Neutrophil (primary cell): ENCODE data around the gene ZNF689.
"Not testable (repeated sequence)": the region's sequence is repeated elsewhere in the genome, so short reads cannot be mapped to it uniquely, and the experiment has no call there.

ENCODE experiments used
- H3K27ac ChIP-seq: fragments of 200-600 bp; sonication (generic); 2 replicates; pipeline ENCODE4 v1.5.1; 2016; ENCODE audit warnings: mild to moderate bottlenecking, moderate library complexity
- H3K27me3 ChIP-seq: fragments of 200-600 bp; sonication (generic); 2 replicates; pipeline ENCODE4 v1.6.0; 2016; ENCODE audit warnings: mild to moderate bottlenecking
- H3K36me3 ChIP-seq: fragments of 200-600 bp; sonication (generic); 2 replicates; pipeline ENCODE4 v1.5.1; 2017
- H3K4me1 ChIP-seq, 2 experiments: fragments of 200-600 bp in 1 of 2; sonication (generic) in 1 of 2; 1 replicate in 1 of 2; 2 replicates in 1 of 2; pipeline versions ENCODE4 v1.5.1 to v1.6.1; 2013 to 2016; ENCODE audit warnings: low read depth in 1 of 2, low read length in 1 of 2, mild to moderate bottlenecking in 1 of 2, moderate library complexity in 1 of 2; ENCODE audit not compliant: control insufficient read depth in 1 of 2, insufficient read depth in 1 of 2
- H3K4me3 ChIP-seq, 2 experiments: fragments of 200-600 bp in 1 of 2; sonication (generic) in 1 of 2; 1 replicate in 1 of 2; 2 replicates in 1 of 2; pipeline ENCODE4 v1.5.1; 2013 to 2016; ENCODE audit warnings: low read depth in 1 of 2, low read length in 1 of 2, mild to moderate bottlenecking in 1 of 2, moderate library complexity in 1 of 2
- H3K9me3 ChIP-seq: fragments of 200-600 bp; sonication (generic); 2 replicates; pipeline ENCODE4 v1.5.1; 2016
- TF ChIP-seq, protein P1 (sequence below): fragments of 200-600 bp; sonication (generic); IDR thresholded peaks from 2 replicates; pipeline ENCODE4 v1.5.1; 2016; ENCODE audit warnings: antibody characterized with exemption

The ZNF689 gene

DNA sequence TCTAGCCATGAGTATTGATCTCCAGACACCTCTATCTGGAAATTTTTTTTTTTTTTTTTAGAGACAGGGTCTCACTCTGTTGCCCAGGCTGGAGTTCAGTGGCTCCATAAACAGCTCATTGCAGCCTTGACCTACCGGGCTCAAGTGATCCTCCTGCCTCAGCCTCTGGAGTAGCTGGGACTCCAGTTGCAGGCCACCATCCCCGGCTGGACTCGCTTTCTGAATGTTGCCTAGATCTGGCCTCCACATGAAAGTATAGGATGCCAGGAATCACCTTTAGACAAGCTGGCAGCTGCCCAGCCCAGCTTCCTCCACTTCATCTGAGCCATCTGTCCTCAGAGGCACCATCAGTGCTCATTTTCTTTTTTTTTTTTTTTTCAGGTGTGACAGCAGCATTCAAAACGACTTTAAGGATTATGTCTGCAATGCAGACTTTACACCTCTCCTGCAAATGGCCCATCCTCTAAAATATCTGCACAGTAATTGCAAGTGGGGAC is 34.2 kb upstream of the ZNF689 start:
- Histone ChIP-seq H3K27me3 (no peaks in the 10 kb centered on the region), H3K9me3 (no peaks in the 10 kb centered on the region), H3K27ac (no peak overlapping the region), H3K36me3 (no peaks in the 10 kb centered on the region), H3K4me1 (peaks cover under 1 to 1% of the 10 kb centered on the region in 2 experiments), H3K4me3 (no peak overlapping the region)
- TF ChIP-seq, protein P1, sequence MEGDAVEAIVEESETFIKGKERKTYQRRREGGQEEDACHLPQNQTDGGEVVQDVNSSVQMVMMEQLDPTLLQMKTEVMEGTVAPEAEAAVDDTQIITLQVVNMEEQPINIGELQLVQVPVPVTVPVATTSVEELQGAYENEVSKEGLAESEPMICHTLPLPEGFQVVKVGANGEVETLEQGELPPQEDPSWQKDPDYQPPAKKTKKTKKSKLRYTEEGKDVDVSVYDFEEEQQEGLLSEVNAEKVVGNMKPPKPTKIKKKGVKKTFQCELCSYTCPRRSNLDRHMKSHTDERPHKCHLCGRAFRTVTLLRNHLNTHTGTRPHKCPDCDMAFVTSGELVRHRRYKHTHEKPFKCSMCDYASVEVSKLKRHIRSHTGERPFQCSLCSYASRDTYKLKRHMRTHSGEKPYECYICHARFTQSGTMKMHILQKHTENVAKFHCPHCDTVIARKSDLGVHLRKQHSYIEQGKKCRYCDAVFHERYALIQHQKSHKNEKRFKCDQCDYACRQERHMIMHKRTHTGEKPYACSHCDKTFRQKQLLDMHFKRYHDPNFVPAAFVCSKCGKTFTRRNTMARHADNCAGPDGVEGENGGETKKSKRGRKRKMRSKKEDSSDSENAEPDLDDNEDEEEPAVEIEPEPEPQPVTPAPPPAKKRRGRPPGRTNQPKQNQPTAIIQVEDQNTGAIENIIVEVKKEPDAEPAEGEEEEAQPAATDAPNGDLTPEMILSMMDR = no peak

DNA sequence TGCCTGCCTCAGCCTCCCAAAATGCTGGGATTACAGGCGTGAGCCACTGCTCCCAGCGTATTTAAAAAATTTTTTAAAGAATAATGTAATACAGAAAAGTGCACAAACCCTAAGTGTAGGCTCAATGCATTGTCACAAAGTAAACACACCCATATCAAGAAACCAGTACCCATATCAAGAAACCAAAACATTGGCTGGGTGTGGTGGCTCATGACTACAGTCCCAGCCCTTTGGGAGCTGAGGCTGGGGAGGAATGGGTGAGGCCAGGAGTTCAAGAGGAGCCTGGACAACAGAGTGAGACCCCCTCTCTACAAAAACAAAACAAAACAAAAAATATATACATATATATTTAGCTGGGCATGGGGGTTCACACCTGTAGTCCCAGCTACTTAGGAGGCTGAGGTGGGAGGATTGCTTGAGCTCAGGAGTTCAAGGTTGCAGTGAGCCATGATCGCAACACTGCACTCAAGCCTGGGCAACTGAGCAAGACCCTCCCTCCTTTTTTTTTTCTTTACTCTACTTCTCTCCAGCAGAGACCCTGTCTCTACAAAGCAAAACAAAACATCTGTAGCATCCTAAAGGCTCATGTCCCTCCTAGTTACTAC is 31.3 kb upstream of the ZNF689 start:
- no peak overlapping the region for H3K27ac ChIP-seq
- no peak overlapping the region for H3K4me3 ChIP-seq
- no peaks in the 10 kb centered on the region for H3K36me3 ChIP-seq
- no peaks in the 10 kb centered on the region for H3K9me3 ChIP-seq
- H3K27me3 ChIP-seq = no peaks in the 10 kb centered on the region
- H3K4me1 ChIP-seq = no peaks in the 10 kb centered on the region
- TF ChIP-seq, protein P1 = no peak

DNA sequence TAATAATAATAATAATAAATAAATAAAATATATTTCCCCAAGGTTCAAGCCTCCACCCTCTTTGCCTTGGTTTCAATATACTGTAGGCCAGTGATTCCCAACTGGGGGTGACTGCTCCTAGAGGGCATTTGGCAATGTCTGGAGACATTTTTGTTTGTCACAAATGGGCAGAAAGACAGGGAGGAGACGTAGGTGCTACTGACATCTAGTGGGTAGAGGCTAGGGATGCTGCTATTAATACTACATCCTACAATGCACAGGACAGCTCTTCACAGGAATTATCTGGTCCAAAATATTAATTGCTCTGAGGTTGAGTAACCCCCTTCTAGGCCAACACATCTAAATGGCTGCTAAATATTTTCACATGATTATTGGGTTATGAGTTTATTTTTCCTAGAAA is 27.8 kb upstream of the ZNF689 start:
- H3K27ac ChIP-seq = no peak overlapping the region
- TF ChIP-seq, protein P1 = no peak
- H3K4me1 ChIP-seq = peaks cover 8 to 12% of the 10 kb centered on the region in 2 experiments
- H3K27me3 ChIP-seq = no peaks in the 10 kb centered on the region
- no peak overlapping the region for H3K4me3 ChIP-seq
- no peaks in the 10 kb centered on the region for H3K36me3 ChIP-seq
- no peaks in the 10 kb centered on the region for H3K9me3 ChIP-seq

DNA sequence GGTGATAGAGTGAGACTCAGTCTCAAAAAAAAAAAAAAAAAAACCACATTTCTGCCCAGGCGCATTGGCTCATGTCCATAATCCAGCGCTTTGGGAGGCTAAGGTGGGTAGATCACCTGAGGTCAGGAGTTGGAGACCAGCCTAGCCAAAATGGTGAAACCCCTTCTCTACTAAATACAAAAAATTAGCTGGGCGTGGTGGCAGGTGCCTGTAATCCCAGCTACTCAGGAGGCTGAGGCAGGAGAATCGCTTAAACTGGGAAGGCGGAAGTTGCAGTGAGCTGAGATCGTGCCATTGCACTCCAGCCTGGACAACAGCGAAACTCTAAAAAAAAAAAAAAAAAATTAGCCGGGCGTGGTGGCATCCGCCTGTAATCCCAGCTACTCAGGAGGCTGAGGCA is 26.9 kb upstream of the ZNF689 start:
- not testable (repeated sequence) for H3K9me3 ChIP-seq, H3K27me3 ChIP-seq, H3K4me3 ChIP-seq, H3K27ac ChIP-seq, H3K36me3 ChIP-seq
- H3K4me1 ChIP-seq = peaks cover 8 to 12% of the 10 kb centered on the region in 2 experiments

DNA sequence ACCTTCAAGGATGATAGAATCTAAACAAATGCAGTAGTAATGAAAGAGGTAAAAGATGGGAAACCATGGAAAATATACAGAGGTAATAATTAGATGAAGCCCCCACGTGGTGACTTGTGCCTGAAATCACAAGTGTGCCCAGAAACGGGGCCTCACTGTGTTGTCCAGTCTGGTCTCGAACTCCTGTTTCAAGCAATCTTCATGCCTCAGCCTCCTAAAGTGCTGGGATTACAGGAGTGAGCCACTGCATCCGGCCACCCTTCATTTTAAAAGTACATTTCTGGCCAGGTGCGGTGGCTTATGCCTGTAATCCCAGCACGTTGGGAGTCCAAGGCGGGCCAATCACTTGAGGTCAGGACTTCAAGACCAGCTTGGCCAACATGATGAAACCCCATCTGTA is 26.4 kb upstream of the ZNF689 start:
- H3K36me3 ChIP-seq = no peaks in the 10 kb centered on the region
- no peaks in the 10 kb centered on the region for H3K27me3 ChIP-seq
- H3K4me1 ChIP-seq = peaks cover 8 to 12% of the 10 kb centered on the region in 2 experiments
- H3K9me3 ChIP-seq = no peaks in the 10 kb centered on the region
- no peak overlapping the region for H3K4me3 ChIP-seq
- H3K27ac ChIP-seq = no peak overlapping the region
- TF ChIP-seq, protein P1 = no peak

DNA sequence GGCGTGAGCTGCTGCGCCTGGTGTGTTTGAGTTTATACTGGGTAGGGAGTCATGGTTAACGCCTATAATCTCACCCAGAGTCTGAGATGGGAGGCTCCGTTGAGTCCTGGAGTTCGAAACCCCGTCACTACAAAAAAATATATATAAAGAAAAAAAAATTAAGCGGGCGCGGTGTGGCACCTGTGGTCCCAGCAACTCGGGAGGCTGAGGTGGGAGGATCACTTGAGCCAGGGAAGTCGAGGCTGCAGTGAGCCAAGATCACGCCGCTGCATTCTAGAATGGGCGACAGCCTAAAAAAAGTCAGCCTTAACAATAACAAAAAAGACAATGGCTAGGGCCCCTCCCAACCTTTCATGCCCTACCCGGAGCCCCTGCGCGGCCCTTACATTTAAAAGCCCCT is 23.3 kb upstream of the ZNF689 start:
- H3K4me3 ChIP-seq = peak overlapping the region; percentile 59 to 68
- peak overlapping the region; percentile 69 for H3K27ac ChIP-seq
- TF ChIP-seq, protein P1 = no peak
- no peaks in the 10 kb centered on the region for H3K27me3 ChIP-seq
- H3K4me1 ChIP-seq = peaks cover 8 to 14% of the 10 kb centered on the region in 2 experiments
- H3K36me3 ChIP-seq = no peaks in the 10 kb centered on the region
- H3K9me3 ChIP-seq = no peaks in the 10 kb centered on the region

DNA sequence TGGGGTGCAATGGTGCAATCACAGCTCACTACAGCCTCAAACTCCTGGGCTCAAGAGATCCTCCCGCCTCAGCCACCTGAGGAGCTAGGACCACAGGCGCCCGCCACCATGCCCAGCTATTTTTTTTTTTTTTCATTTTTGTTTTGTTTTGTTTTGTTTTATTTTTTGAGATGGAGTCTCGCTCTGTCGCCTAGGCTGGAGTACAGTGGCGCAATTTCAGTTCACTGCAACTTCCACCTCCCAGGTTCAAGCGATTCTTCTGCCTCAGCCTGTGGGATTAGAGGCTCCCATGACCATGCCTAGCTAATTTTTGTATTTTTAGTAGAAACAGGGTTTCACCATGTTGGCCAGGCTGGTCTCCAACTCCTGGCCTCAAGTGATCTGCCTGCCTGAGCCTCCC is 22.3 kb upstream of the ZNF689 start:
- not testable (repeated sequence) for H3K27ac ChIP-seq, H3K4me3 ChIP-seq, H3K36me3 ChIP-seq

More for the DNA sequence above, 22.3 kb upstream of the ZNF689 start:
- not testable (repeated sequence) for H3K9me3 ChIP-seq, H3K27me3 ChIP-seq
- peaks cover 8 to 14% of the 10 kb centered on the region in 2 experiments for H3K4me1 ChIP-seq
